Brain microvascular endothelial cell (primary cell): ENCODE measurements around the gene TMEM132A.
A peak's percentile ranks its signal among the peaks of the same experiment; 100 is the strongest.

ENCODE experiments used
- DNase-seq: peaks from one replicate; pipeline ENCODE4 v3.0.0-alpha.2; 2020
- H3K27ac ChIP-seq: fragments of 250-450 bp; sonication (Bioruptor Pico); 2 replicates; pipeline ENCODE4 v1.5.1; 2020; ENCODE audit warnings: mild to moderate bottlenecking, moderate library complexity
- H3K27me3 ChIP-seq: fragments of 250-450 bp; sonication (Bioruptor Pico); replicated peaks from 2 replicates; pipeline ENCODE4 v1.5.1; 2020; ENCODE audit warnings: mild to moderate bottlenecking
- H3K36me3 ChIP-seq: fragments of 250-450 bp; sonication (Bioruptor Pico); replicated peaks from 2 replicates; pipeline ENCODE4 v1.5.1; 2020; ENCODE audit warnings: mild to moderate bottlenecking
- H3K4me3 ChIP-seq: 2 replicates; pipeline ENCODE4 v1.5.1; 2011; ENCODE audit warnings: low read depth, mild to moderate bottlenecking, control low read depth, low read length, moderate library complexity
- in situ Hi-C: cut with HindIII; loops from 2 replicates; pipeline ENCODE4 v1.10.0; 2017; ENCODE audit warnings: low sequenced_read_pairs, low pct_ligation_motif_present
- TF ChIP-seq, protein P1 (sequence below): IDR thresholded peaks from 2 replicates; pipeline ENCODE4 v1.5.1; 2011; ENCODE audit warnings: low read depth, mild to moderate bottlenecking, moderate library complexity, low read length, control low read depth, inconsistent platforms; ENCODE audit errors: missing control alignments

The TMEM132A gene

DNA sequence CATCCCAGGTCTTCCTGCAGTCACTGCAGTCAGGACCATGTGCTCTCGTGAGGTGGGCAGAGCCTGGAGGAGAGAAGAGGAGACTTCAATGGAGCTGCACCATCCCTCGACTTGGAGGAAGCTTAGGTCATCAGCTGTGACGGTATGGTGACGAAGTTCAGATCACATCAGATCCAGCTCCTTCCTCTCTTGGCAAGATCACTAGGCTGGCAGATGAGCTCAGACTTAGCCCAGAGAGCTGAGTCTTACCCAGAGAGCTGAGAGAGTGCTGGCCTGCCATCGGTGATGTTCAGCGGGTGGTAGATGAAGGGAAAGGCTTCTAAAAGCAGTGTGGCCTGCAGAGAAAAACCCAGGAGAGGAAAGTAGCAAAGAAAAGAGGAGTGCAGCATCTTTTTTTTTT is 29.5 kb downstream of the TMEM132A start:
- H3K36me3 ChIP-seq: no peaks in the 10 kb centered on the region
- in situ Hi-C loops: no loop called here
- H3K27me3 ChIP-seq: peaks cover 5% of the 10 kb centered on the region
- no peak for DNase-seq
- H3K27ac ChIP-seq: no peak overlapping the region
- TF ChIP-seq, protein P1, sequence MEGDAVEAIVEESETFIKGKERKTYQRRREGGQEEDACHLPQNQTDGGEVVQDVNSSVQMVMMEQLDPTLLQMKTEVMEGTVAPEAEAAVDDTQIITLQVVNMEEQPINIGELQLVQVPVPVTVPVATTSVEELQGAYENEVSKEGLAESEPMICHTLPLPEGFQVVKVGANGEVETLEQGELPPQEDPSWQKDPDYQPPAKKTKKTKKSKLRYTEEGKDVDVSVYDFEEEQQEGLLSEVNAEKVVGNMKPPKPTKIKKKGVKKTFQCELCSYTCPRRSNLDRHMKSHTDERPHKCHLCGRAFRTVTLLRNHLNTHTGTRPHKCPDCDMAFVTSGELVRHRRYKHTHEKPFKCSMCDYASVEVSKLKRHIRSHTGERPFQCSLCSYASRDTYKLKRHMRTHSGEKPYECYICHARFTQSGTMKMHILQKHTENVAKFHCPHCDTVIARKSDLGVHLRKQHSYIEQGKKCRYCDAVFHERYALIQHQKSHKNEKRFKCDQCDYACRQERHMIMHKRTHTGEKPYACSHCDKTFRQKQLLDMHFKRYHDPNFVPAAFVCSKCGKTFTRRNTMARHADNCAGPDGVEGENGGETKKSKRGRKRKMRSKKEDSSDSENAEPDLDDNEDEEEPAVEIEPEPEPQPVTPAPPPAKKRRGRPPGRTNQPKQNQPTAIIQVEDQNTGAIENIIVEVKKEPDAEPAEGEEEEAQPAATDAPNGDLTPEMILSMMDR: no peak
- no peak overlapping the region for H3K4me3 ChIP-seq

DNA sequence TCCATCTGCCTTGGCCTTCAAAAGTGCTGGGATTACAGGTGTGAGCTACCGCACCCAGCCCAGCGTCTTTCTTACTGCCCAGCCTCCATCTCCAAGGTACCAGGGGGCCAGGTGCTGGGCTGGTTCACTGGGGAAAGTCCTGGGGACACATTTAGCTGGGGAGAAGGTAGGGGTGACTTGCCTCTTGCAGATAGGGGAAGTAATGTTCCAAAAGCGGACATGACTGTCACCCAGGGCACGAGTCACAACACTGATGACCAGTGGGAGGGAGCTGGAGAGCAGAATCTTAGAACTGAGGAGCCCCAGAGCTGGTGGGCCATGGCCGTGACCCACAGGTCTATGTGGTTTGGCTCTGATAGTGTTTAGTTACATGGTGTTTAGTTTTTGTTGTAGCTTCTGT is 30.2 kb downstream of the TMEM132A start:
- no peak for DNase-seq

DNA sequence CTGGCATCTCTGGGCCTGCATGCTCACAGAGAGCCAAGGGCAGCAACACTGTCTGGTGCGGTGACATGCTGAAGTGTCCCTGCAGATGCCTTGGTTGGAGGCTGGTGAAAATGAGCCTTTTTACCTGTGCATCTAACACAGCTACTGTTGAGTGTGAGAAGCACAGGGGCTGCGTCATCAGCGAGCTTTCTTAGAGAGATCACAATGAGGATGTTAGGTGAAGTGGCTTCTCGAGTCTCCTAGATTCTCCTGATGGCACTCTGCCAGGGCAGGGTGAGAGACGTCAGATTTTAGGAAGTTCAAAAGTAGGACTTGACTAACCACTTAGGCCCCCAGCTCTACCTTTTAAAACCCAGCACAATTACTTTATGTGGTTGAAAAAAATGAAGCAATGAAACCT is 31.3 kb downstream of the TMEM132A start:
- in situ Hi-C loops: no loop called here
- no peak for DNase-seq
- Histone ChIP-seq H3K36me3 (no peaks in the 10 kb centered on the region), H3K27ac (no peak overlapping the region), H3K4me3 (no peak overlapping the region), H3K27me3 (peaks cover 8% of the 10 kb centered on the region)
- TF ChIP-seq, protein P1: no peak

More for the DNA sequence above, 30.2 kb downstream of the TMEM132A start:
- in situ Hi-C loops: no loop called here
- H3K36me3 ChIP-seq: no peaks in the 10 kb centered on the region
- TF ChIP-seq, protein P1: no peak
- H3K4me3 ChIP-seq: no peak overlapping the region
- peaks cover 5% of the 10 kb centered on the region for H3K27me3 ChIP-seq
- no peak overlapping the region for H3K27ac ChIP-seq

DNA sequence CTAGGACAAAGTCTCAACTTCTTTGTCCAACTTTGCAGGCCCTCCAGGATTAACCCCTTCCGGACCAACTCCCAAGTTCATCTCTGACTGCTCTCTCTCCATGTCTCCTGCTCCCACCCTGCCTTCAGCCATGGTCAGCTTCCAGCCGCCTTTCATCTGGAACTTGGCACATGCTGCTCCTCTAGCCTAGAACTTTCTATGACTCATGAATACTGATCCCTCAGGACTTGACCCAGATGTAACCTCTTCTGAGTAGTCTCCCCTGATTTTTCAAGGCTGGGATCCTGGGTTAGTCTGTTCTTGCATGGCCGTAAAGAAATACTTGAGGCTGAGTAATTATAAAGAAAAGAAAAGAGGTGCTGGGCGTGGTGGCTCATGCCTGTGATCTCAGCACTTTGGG is 32.9 kb downstream of the TMEM132A start:
- in situ Hi-C loops: no loop called here
- H3K27ac ChIP-seq: no peak overlapping the region
- H3K4me3 ChIP-seq: no peak overlapping the region
- peaks cover 6% of the 10 kb centered on the region for H3K27me3 ChIP-seq
- H3K36me3 ChIP-seq: no peaks in the 10 kb centered on the region
- peak; percentile 39 for DNase-seq
- TF ChIP-seq, protein P1: no peak

DNA sequence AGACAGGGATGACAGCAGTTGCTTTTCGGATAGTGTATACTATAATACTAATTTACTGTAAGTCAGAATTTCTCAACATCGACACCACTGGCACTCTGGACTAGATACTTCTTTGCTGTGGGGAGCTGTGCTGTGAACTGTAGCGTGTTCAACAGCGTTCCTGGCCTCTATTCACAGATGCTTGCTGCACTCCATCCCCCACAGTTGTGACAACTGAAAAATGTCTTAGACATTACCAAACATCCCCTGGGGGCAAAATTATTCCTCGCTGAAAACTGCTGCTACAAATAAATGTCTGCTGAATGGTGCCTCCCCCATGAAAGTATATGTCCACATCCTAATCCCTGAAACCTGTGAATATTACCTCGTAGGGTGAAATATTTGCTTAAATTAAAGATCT is 35.2 kb downstream of the TMEM132A start:
- in situ Hi-C loops: no loop called here
- no peak overlapping the region for H3K27ac ChIP-seq
- H3K36me3 ChIP-seq: no peaks in the 10 kb centered on the region
- H3K27me3 ChIP-seq: peaks cover 6% of the 10 kb centered on the region
- DNase-seq: no peak
- no peak overlapping the region for H3K4me3 ChIP-seq
- TF ChIP-seq, protein P1: no peak

DNA sequence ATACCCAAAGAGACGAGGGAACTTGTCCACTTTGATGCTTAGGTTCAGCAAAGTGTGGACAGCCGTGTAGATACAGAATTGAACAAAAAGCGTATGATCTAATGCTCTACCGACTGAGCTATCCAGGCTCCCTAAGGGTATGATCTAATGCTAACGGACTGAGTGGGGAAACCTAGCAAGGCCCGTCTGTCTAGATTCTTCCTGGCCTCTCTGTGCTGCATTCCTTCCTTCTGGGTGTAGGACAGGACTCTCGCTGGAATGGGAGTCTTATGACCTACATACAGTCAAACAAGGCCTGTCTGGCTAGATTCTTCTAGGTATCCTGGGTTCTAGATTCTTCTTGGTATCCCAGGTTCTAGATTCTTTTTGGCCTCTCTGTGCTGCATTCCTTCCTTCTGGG is 36.1 kb downstream of the TMEM132A start:
- no peak overlapping the region for H3K27ac ChIP-seq
- DNase-seq: no peak
- H3K4me3 ChIP-seq: no peak overlapping the region
- in situ Hi-C loops: no loop called here
- H3K27me3 ChIP-seq: peaks cover 6% of the 10 kb centered on the region
- TF ChIP-seq, protein P1: no peak
- no peaks in the 10 kb centered on the region for H3K36me3 ChIP-seq
